ENCODE results near the gene KCNC1. TPM values are rescaled to one million over a fixed set of nuclear protein-coding genes. Genes with fewer than 3 reads are reported as not detected.

The KCNC1 gene
- total RNA-seq, 2 donors from 2014 or later = not detected

DNA sequence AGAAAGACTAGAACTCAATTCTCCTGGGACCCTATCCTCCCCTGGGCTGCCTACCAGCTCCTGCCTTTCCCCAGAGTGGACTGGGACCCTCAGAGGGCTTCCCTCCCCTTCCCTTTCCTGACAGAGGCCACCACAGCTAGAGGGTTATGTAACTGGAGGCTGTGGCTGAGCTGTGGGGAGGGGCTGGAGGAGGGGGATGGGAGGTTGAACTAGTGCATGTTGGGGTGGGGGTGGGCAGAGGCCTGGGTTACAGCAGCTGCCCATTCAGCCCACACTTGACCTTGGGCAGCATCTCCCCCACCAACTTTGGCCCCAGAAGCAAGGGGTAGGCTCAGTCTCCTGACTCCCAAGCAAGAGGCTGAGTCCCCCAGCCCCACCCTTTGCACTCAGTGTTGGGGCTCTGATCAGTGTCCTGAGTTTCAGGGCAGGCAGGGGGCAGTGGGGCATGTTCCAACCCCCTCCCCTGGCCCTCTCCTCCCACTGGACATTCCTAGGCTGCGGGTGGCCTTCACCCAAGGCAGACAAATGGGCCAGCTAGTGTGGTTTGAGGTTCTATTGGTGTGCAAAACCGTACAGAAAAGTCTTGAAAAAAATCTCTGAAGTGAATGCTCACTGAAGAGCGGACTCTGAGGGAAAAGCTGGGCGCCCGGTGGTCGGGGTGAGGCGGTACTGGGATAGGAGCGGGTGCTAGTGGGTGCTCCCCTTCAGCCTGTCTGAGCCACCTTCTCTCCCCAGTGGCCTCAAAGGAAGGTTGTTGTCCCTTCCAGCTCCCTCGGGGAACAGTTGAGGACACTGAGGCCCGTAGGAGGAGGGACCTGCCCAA is 3.8 kb downstream of the KCNC1 start:
- no peaks in the 10 kb centered on the region for H3K9me3 Mint-ChIP-seq
- H3K27ac Mint-ChIP-seq = no peak overlapping the region
- H3K36me3 Mint-ChIP-seq (ENCODE audit: low read depth) = no peaks in the 10 kb centered on the region
- peaks cover 23% of the 10 kb centered on the region for H3K27me3 Mint-ChIP-seq
- H3K4me3 Mint-ChIP-seq = no peak overlapping the region
- H3K4me1 Mint-ChIP-seq = peaks cover 5% of the 10 kb centered on the region
- no peak for ATAC-seq (replicated peaks)

DNA sequence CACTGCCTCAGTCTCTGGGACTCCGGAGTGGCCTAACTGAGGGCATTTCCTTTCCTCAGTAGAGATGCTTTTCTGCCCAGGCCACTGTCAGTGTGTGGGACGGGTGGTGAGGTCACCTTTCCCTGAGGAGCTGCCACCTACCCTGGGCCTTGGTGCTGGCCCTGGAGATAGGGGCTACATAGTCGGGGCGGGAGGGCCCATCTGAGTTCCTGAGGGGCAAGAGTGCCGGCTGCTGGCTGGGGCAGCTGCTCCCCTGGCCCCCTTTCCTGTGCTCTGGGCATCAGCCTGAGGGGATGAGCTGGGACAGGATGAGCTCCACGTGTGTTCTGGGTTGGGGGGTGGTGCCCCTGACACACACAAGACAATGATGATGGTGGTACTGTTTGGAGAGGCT is 5.4 kb downstream of the KCNC1 start:
- H3K4me3 Mint-ChIP-seq = no peak overlapping the region
- no peaks in the 10 kb centered on the region for H3K36me3 Mint-ChIP-seq (ENCODE audit: low read depth)
- H3K9me3 Mint-ChIP-seq = no peaks in the 10 kb centered on the region
- no peak for ATAC-seq (replicated peaks)
- H3K27ac Mint-ChIP-seq = no peak overlapping the region
- no peaks in the 10 kb centered on the region for H3K4me1 Mint-ChIP-seq
- H3K27me3 Mint-ChIP-seq = peaks cover 14% of the 10 kb centered on the region

DNA sequence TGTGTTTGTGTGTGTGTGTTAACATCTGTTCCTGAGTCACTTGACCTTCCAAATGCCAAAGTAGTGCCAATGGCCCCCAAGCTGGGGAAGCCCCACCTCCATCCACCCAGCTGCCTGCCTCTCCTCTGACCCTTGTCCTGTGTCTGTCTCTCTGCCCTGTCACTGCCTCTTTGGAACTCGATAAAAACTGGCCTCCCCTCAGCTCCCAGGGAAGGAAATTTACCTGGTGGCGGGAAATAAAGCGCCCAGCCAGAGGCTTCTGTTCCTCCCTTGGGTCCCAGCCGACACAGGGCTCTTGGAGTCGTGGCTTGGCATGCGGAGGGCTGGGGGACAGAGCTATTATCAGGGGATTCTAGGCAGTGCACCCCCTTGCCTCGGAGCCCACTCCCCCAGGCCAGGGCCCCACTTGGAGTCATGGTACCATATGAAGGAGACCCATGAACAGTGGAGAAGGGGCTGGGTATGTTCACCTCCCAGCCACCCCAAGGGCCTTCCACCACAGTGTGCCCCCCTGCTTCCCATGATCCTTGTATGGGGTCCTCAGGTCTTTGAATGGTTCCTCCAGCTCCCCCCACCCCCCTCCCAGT is 6.2 kb downstream of the KCNC1 start:
- no peak overlapping the region for H3K4me3 Mint-ChIP-seq
- H3K9me3 Mint-ChIP-seq = no peaks in the 10 kb centered on the region
- ATAC-seq (replicated peaks) = no peak
- H3K27ac Mint-ChIP-seq = no peak overlapping the region
- H3K4me1 Mint-ChIP-seq = no peaks in the 10 kb centered on the region
- peaks cover 17% of the 10 kb centered on the region for H3K27me3 Mint-ChIP-seq
- no peaks in the 10 kb centered on the region for H3K36me3 Mint-ChIP-seq (ENCODE audit: low read depth)

DNA sequence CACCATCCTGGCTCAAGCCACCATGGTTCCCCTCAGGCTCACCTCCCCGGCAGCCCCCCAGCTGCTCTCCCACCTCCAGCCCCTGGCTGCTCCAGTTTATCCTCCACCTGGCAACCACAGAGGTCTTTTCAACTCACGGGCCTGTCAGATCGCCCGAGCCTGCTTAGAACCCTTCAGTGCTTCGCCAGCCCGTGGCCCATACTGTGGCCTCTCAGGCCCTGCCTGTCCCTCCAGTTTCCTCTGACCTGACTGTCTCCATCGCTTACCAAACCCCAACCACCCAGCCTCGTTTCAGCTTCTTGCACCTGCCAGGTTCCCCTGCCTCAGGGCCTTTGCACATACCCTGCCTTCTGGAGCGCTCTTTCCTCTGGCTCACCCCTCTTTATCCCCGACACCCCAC is 6.9 kb downstream of the KCNC1 start:
- Mint-ChIP-seq H3K4me1 (no peaks in the 10 kb centered on the region), H3K4me3 (no peak overlapping the region), H3K9me3 (no peaks in the 10 kb centered on the region), H3K27me3 (peaks cover 19% of the 10 kb centered on the region), H3K36me3 (ENCODE audit: low read depth) (no peaks in the 10 kb centered on the region), H3K27ac (no peak overlapping the region)
- no peak for ATAC-seq (replicated peaks)

GRCh38 chr11:17742019-17742418 is 7.4 kb downstream of the KCNC1 start:
- no peak overlapping the region for H3K4me3 Mint-ChIP-seq
- no peak overlapping the region for H3K27ac Mint-ChIP-seq
- H3K36me3 Mint-ChIP-seq (ENCODE audit: low read depth) = no peaks in the 10 kb centered on the region
- peaks cover 21% of the 10 kb centered on the region for H3K27me3 Mint-ChIP-seq
- no peak for ATAC-seq (replicated peaks)
- H3K9me3 Mint-ChIP-seq = no peaks in the 10 kb centered on the region
- no peaks in the 10 kb centered on the region for H3K4me1 Mint-ChIP-seq

- ATAC-seq (replicated peaks) = no peak
- no peaks in the 10 kb centered on the region for H3K36me3 Mint-ChIP-seq (ENCODE audit: low read depth)
- no peaks in the 10 kb centered on the region for H3K4me1 Mint-ChIP-seq
- peaks cover 23% of the 10 kb centered on the region for H3K27me3 Mint-ChIP-seq
- H3K9me3 Mint-ChIP-seq = no peaks in the 10 kb centered on the region
- no peak overlapping the region for H3K27ac Mint-ChIP-seq
- H3K4me3 Mint-ChIP-seq = no peak overlapping the region
Observed at GRCh38 chr11:17743026-17743807, 8.6 kb downstream of the KCNC1 start.

GRCh38 chr11:17743808-17744119 is 9.2 kb downstream of the KCNC1 start:
- Mint-ChIP-seq H3K9me3 (no peaks in the 10 kb centered on the region), H3K27me3 (peaks cover 23% of the 10 kb centered on the region), H3K36me3 (ENCODE audit: low read depth) (no peaks in the 10 kb centered on the region), H3K4me3 (no peak overlapping the region), H3K4me1 (no peaks in the 10 kb centered on the region), H3K27ac (no peak overlapping the region)
- ATAC-seq (replicated peaks) = no peak

DNA sequence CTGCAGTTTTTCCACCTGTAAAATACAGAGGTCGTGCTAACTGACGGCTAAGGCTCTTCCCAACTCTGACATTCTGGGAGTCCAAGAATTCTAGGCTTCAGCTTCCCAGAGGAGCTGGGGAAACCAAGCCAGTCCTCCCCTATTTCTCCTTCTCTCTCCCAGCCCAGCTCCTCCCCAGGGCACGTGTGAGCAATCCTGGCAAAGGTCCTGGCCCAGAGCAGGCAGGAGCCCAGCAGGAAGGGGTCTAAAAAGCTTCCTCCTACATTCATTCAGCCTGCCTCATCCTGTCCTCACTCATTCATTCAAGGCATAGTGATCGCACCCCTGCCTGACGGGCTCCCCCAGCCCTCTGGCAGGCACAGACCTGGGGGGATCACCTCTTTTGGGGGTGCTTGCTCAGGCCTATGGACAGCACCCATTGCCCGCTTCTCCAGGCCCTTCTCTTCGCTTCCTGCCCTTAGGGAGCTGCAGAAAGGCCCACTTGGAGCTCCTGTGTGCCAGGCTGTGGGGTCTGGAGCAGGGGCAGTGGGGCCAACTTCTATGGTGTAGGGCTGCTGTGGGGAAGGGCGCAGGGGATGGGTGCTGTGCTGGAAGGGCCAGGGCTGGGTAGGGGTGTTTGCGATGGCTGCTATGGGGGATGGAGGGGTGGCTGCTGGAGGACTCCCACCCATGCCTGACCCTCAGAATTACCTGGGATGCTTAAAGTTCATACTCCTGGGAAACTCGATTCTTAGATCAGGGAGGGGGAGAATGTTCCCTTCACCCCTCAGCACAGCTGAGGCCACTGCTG is 9.8 kb downstream of the KCNC1 start:
- Mint-ChIP-seq H3K27ac (no peak overlapping the region), H3K9me3 (no peaks in the 10 kb centered on the region), H3K27me3 (peaks cover 23% of the 10 kb centered on the region), H3K4me3 (no peak overlapping the region), H3K36me3 (ENCODE audit: low read depth) (no peaks in the 10 kb centered on the region), H3K4me1 (no peaks in the 10 kb centered on the region)
- ATAC-seq (replicated peaks) = no peak

DNA sequence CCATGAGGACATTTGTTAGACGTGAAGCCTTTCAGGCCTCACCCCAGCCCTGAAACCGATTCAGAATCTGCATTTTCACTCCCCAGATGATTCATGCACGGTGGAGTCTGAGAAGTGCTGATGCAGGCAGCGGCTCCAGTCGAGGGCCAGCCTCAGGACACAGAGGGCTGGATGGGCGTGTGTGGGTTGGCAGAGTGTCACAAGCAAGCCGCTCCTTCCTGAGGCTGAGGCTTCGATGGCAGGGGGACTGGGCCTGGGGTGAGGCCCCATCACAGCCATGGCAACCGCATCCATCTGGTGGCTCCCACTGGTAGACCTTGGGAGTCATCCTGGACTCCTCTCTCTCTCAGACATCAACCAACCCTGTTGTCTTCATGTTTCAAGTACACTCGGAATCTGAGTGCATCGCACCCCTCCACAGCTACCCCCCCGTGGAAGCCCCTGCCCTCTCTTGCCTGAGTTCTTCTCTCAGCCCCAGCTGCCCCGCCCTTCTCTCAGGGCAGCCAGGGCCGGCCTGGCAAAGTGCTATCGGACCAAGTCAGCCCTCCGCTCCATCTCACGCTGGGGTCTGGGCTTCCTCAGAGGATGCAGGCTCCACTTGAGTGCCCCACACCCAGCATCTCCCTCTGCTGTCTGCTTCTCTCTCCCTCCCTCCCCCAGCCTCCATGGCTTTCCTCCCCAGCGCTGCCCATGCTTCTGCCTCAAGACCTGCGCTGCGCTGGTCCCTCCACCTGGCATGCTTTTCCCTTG is 10.6 kb downstream of the KCNC1 start:
- Mint-ChIP-seq H3K27me3 (peaks cover 23% of the 10 kb centered on the region), H3K4me1 (no peaks in the 10 kb centered on the region), H3K27ac (no peak overlapping the region), H3K9me3 (no peaks in the 10 kb centered on the region), H3K4me3 (no peak overlapping the region), H3K36me3 (ENCODE audit: low read depth) (no peaks in the 10 kb centered on the region)
- ATAC-seq (replicated peaks) = peak; percentile 15

- no peak for ATAC-seq (replicated peaks)
- no peak overlapping the region for H3K27ac Mint-ChIP-seq
- H3K27me3 Mint-ChIP-seq = peaks cover 29% of the 10 kb centered on the region
- no peaks in the 10 kb centered on the region for H3K36me3 Mint-ChIP-seq (ENCODE audit: low read depth)
- H3K4me1 Mint-ChIP-seq = no peaks in the 10 kb centered on the region
- no peaks in the 10 kb centered on the region for H3K9me3 Mint-ChIP-seq
- H3K4me3 Mint-ChIP-seq = no peak overlapping the region
Observed at GRCh38 chr11:17746096-17746495, 11.5 kb downstream of the KCNC1 start.

- no peak for ATAC-seq (replicated peaks)
- Mint-ChIP-seq H3K27me3 (peaks cover 26% of the 10 kb centered on the region), H3K9me3 (no peaks in the 10 kb centered on the region), H3K27ac (no peak overlapping the region), H3K36me3 (ENCODE audit: low read depth) (no peaks in the 10 kb centered on the region), H3K4me3 (no peak overlapping the region), H3K4me1 (no peaks in the 10 kb centered on the region)
Observed at GRCh38 chr11:17747131-17747955, 12.8 kb downstream of the KCNC1 start.

DNA sequence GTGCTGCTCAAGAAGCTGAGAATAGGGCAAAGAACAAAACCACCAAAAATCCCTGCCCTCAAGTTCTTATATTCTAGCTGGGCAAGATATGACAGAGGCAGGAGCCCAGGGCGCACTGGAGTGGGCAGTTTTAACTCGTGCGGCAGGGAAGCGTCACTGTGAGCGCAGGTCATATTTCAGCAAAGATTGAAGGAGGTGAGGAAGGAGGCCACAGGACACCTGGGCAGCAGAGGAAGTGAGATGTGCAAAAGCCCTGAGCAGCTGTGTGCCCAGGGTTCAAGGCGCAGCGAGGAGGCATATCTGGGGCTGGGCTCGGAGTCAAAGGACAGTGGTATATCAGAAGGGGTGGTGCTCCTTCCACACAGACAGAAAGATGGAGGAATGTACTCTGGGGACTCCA is 13.5 kb downstream of the KCNC1 start:
- no peaks in the 10 kb centered on the region for H3K4me1 Mint-ChIP-seq
- H3K9me3 Mint-ChIP-seq = no peaks in the 10 kb centered on the region
- peaks cover 26% of the 10 kb centered on the region for H3K27me3 Mint-ChIP-seq
- ATAC-seq (replicated peaks) = no peak
- H3K4me3 Mint-ChIP-seq = no peak overlapping the region
- no peaks in the 10 kb centered on the region for H3K36me3 Mint-ChIP-seq (ENCODE audit: low read depth)
- no peak overlapping the region for H3K27ac Mint-ChIP-seq

Measured in activated T-helper 17 cell treated with anti-CD3 and anti-CD28 coated beads, Interleukin-2, amount 50 U/mL, for 72 hours (primary cell).